ENCODE data around the gene GET3.
"Not testable (repeated sequence)": the region's sequence is repeated elsewhere in the genome, so short reads cannot be mapped to it uniquely, and the experiment has no call there.

DNA sequence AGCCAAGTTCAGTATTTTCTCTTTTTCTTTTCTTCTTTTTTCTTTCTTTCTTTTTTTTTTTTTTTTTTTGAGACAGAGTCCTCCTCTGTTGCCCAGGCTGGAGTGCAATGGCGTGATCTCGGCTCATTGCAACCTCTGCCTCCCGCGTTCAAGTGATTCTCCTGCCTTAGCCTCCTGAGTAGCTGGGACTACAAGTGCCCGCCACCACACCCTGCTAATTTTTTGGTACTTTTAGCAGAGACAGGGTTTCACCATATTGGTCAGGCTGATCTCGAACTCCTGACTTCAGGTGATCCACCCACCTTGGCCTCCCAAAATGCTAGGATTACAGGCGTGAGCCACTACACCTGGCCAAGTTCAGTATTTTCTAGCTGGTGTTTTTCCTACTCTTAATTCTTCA is 60.3 kb downstream of the GET3 start:
- not testable (repeated sequence) for TF ChIP-seq POLR2AphosphoS5, POLR2A (IDR thresholded peaks at IDR 0.05; ENCODE audit: low read depth, low read length)

All from GM12892 (cell line).